Osteoblast (primary cell): ENCODE data around the gene EXPH5. TPM values are rescaled to one million over a fixed set of nuclear protein-coding genes. Genes with fewer than 3 reads are reported as not detected.
"Not testable (repeated sequence)": the region's sequence is repeated elsewhere in the genome, so short reads cannot be mapped to it uniquely, and the experiment has no call there.

Experiments used
- DNase-seq: peaks from one replicate; pipeline ENCODE4 v3.0.0; 2011; ENCODE audit warnings: low spot score, mixed read lengths; ENCODE audit not compliant: insufficient read length; ENCODE audit errors: missing footprints
- H2AFZ ChIP-seq: 2 replicates; pipeline ENCODE4 v1.6.0; 2011; ENCODE audit warnings: mild to moderate bottlenecking, low read length
- H3K27ac ChIP-seq: 2 replicates; pipeline ENCODE4 v1.5.1; 2011; ENCODE audit warnings: mild to moderate bottlenecking, low read depth, low read length, moderate library complexity
- H3K27me3 ChIP-seq: 2 replicates; pipeline ENCODE4 v1.6.0; 2012; ENCODE audit warnings: mild to moderate bottlenecking, control low read depth, inconsistent platforms, low read length, moderate library complexity; ENCODE audit not compliant: insufficient read depth
- H3K36me3 ChIP-seq: 2 replicates; pipeline ENCODE4 v1.5.1; 2011; ENCODE audit warnings: mild to moderate bottlenecking, low read length, control low read depth, moderate library complexity; ENCODE audit not compliant: insufficient read depth
- H3K4me1 ChIP-seq: 2 replicates; pipeline ENCODE4 v1.5.1; 2011; ENCODE audit warnings: mild to moderate bottlenecking, low read length, control low read depth, moderate library complexity; ENCODE audit not compliant: insufficient read depth
- H3K4me2 ChIP-seq: 2 replicates; pipeline ENCODE4 v1.6.0; 2011; ENCODE audit warnings: mild to moderate bottlenecking, low read length; ENCODE audit not compliant: insufficient read depth
- H3K4me3 ChIP-seq: fragments of 200-600 bp; sonication (generic); 3 replicates; pipeline ENCODE4 v1.5.1; 2012; ENCODE audit warnings: mild to moderate bottlenecking, low read length, inconsistent platforms; ENCODE audit not compliant: insufficient read depth
- H3K79me2 ChIP-seq: 2 replicates; pipeline ENCODE4 v1.6.0; 2012; ENCODE audit warnings: mild to moderate bottlenecking, low read length, control low read depth, inconsistent platforms; ENCODE audit not compliant: insufficient read depth
- H3K9me3 ChIP-seq: 2 replicates; pipeline ENCODE4 v1.5.1; 2011; ENCODE audit warnings: low read depth, low read length, control low read depth
- H4K20me1 ChIP-seq: 2 replicates; pipeline ENCODE4 v1.6.0; 2012; ENCODE audit warnings: mild to moderate bottlenecking, low read length, control low read depth; ENCODE audit not compliant: insufficient read depth
- total RNA-seq: library from RNA; depleted of rRNA; stranded (reverse); fragments of >200 nt; gene quantifications from 2 replicates; pipeline ENCODE4 v1.2.3, GENCODE V29; 2012
- TF ChIP-seq, protein P1 (sequence below): IDR thresholded peaks from 2 replicates; pipeline ENCODE4 v1.5.1; 2011; ENCODE audit warnings: mild to moderate bottlenecking, low read depth, low read length, moderate library complexity; ENCODE audit errors: extremely low read depth

Gene EXPH5
- under 0.01 and 0.59 TPM in 2 replicates for total RNA-seq

- H3K4me1 ChIP-seq: no peaks in the 10 kb centered on the region
- TF ChIP-seq, protein P1, sequence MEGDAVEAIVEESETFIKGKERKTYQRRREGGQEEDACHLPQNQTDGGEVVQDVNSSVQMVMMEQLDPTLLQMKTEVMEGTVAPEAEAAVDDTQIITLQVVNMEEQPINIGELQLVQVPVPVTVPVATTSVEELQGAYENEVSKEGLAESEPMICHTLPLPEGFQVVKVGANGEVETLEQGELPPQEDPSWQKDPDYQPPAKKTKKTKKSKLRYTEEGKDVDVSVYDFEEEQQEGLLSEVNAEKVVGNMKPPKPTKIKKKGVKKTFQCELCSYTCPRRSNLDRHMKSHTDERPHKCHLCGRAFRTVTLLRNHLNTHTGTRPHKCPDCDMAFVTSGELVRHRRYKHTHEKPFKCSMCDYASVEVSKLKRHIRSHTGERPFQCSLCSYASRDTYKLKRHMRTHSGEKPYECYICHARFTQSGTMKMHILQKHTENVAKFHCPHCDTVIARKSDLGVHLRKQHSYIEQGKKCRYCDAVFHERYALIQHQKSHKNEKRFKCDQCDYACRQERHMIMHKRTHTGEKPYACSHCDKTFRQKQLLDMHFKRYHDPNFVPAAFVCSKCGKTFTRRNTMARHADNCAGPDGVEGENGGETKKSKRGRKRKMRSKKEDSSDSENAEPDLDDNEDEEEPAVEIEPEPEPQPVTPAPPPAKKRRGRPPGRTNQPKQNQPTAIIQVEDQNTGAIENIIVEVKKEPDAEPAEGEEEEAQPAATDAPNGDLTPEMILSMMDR: no peak
- peaks cover 42% of the 10 kb centered on the region for H3K27me3 ChIP-seq
- H3K4me3 ChIP-seq: peak within 1 kb of the TSS; percentile 77
- DNase-seq: peak; percentile 87
- no peaks in the 10 kb centered on the region for H3K9me3 ChIP-seq
- H3K79me2 ChIP-seq: no peaks in the 10 kb centered on the region
- H2AFZ ChIP-seq: peak within 1 kb of the TSS; percentile 81
- H3K4me2 ChIP-seq: peak within 1 kb of the TSS; percentile 91
- H3K36me3 ChIP-seq: no peaks in the 10 kb centered on the region
- H4K20me1 ChIP-seq: no peaks in the 10 kb centered on the region
- H3K27ac ChIP-seq: no peak within 1 kb of the TSS
These were observed at the start of gene EXPH5 for GRCh38 chr11:108593214-108593922. Gene EXPH5 (minus strand): TSS chr11:108593768. CDS start chr11:108593536, 232 bp downstream.

- not testable (repeated sequence) for H3K4me2 ChIP-seq, DNase-seq, H4K20me1 ChIP-seq, H3K4me1 ChIP-seq, H3K36me3 ChIP-seq, H3K79me2 ChIP-seq, H3K9me3 ChIP-seq, H3K4me3 ChIP-seq, H3K27ac ChIP-seq, H2AFZ ChIP-seq
- H3K27me3 ChIP-seq: peaks cover 15% of the 10 kb centered on the region
These were observed 48.2 kb upstream of the EXPH5 start for GRCh38 chr11:108641752-108642151.

GRCh38 chr11:108639146-108639545, 45.6 kb upstream of the EXPH5 start:
- Histone ChIP-seq H3K9me3 (no peaks in the 10 kb centered on the region), H3K4me1 (no peaks in the 10 kb centered on the region), H3K79me2 (no peaks in the 10 kb centered on the region), H2AFZ (no peak overlapping the region), H3K27ac (no peak overlapping the region), H3K36me3 (no peaks in the 10 kb centered on the region), H3K27me3 (peaks cover 15% of the 10 kb centered on the region), H3K4me2 (no peak overlapping the region), H4K20me1 (no peaks in the 10 kb centered on the region), H3K4me3 (no peak overlapping the region)
- no peak for DNase-seq
- TF ChIP-seq, protein P1: no peak

- Histone ChIP-seq H3K4me1 (no peaks in the 10 kb centered on the region), H3K4me3 (no peak overlapping the region), H3K36me3 (no peaks in the 10 kb centered on the region), H3K27me3 (peaks cover 15% of the 10 kb centered on the region), H4K20me1 (no peaks in the 10 kb centered on the region), H3K4me2 (no peak overlapping the region), H3K9me3 (no peaks in the 10 kb centered on the region), H2AFZ (no peak overlapping the region), H3K27ac (no peak overlapping the region), H3K79me2 (no peaks in the 10 kb centered on the region)
- TF ChIP-seq, protein P1: no peak
- DNase-seq: no peak
These were observed 42.7 kb upstream of the EXPH5 start for GRCh38 chr11:108636222-108636621.
